K562 (cell line): Measurements from ENCODE around the gene EDARADD. TPM values are rescaled to one million over a fixed set of nuclear protein-coding genes. Genes with fewer than 3 reads are reported as not detected.

Experiments used
- ATAC-seq: fragments of 200-7000 bp; cut with Tn5 transposase; 3 replicates; pipeline ENCODE4 v1.9.1; 2020; ENCODE audit warnings: moderate library complexity
- BruUV-seq: library from RNA; stranded (reverse); fragments of 400-500 nt; replicated peaks from 2 replicates; lab custom pipeline; 2021; lab: Mats Ljungman, UMichigan
- CTCF ChIA-PET: fragments of 300-600 bp; formaldehyde crosslinking; extraction: SDS; loops from one replicate; lab custom pipeline; 2021; ENCODE audit warnings: low intra/inter-chr PET ratio; lab: Yijun Ruan, JAX
- POLR2A ChIA-PET: fragments of 300-600, 350-650 bp; sonication (Branson Sonifier 250); formaldehyde crosslinking; extraction: SDS; loops from one replicate; lab custom pipeline; 2021; ENCODE audit warnings: antibody characterized with exemption, inconsistent platforms; lab: Yijun Ruan, JAX
- DNase-seq, 4 experiments: peaks; one replicate each; pipeline versions ENCODE4 v3.0.0 to v3.0.0-alpha.2; 2011 to 2018; ENCODE audit warnings: low spot score in 3 of 4, mixed read lengths in 3 of 4; ENCODE audit errors: extremely low read depth in 1 of 4
- FAIRE-seq: peaks from 2 replicates; lab custom pipeline; 2011; peaks lifted over from hg19 to GRCh38; lab: Jason Lieb, UNC
- H2AFZ ChIP-seq: 2 replicates; pipeline ENCODE4 v1.6.0; 2011; ENCODE audit warnings: low read depth, low read length, control low read depth, inconsistent platforms
- H3K27ac ChIP-seq: fragments of 200-600 bp; 3 replicates; pipeline ENCODE4 v1.8.0; 2011; ENCODE audit warnings: low read depth, mild to moderate bottlenecking, control low read depth, inconsistent platforms, low read length, moderate library complexity, mixed read lengths; ENCODE audit errors: extremely low read depth
- H3K27me3 ChIP-seq, 2 experiments: fragments of 300-600 bp in 1 of 2; 2 replicates in 1 of 2; 3 replicates in 1 of 2; pipeline versions ENCODE4 v1.6.0 to v1.8.0; 2011; ENCODE audit warnings: inconsistent platforms in 2 of 2, low read length in 2 of 2, mild to moderate bottlenecking in 1 of 2, mixed read lengths in 1 of 2, moderate library complexity in 1 of 2; ENCODE audit not compliant: control insufficient read depth in 2 of 2, insufficient read depth in 2 of 2
- H3K36me3 ChIP-seq: fragments of 300-600 bp; 3 replicates; pipeline ENCODE4 v1.8.0; 2011; ENCODE audit warnings: mild to moderate bottlenecking, low read length, inconsistent platforms; ENCODE audit not compliant: control insufficient read depth, insufficient read depth
- H3K4me1 ChIP-seq, 2 experiments: fragments of 200-600 bp in 1 of 2; replicated peaks in 1 of 2; 2 replicates in 1 of 2; 3 replicates in 1 of 2; pipeline versions ENCODE4 v1.5.1 to v1.8.0; 2011; ENCODE audit warnings: inconsistent platforms in 2 of 2, low read length in 2 of 2, mild to moderate bottlenecking in 1 of 2, mixed read lengths in 1 of 2, moderate library complexity in 1 of 2; ENCODE audit not compliant: control insufficient read depth in 2 of 2, insufficient read depth in 2 of 2
- H3K4me2 ChIP-seq: 2 replicates; pipeline ENCODE4 v1.6.1; 2011; ENCODE audit warnings: low read length, control low read depth, inconsistent platforms, mixed read lengths; ENCODE audit not compliant: insufficient read depth
- H3K4me3 ChIP-seq: fragments of 200-600 bp; sonication (generic), shearing (Covaris generic); 2 replicates; pipeline ENCODE4 v1.5.1; 2016; ENCODE audit warnings: control low read depth, inconsistent platforms
- H3K79me2 ChIP-seq: fragments of 200-600 bp; 3 replicates; pipeline ENCODE4 v1.8.0; 2011; ENCODE audit warnings: low read length, inconsistent platforms; ENCODE audit not compliant: control insufficient read depth, insufficient read depth
- H3K9ac ChIP-seq, 2 experiments: 2 replicates each; pipeline versions ENCODE4 v1.6.0 to v1.6.1; 2011; ENCODE audit warnings: low read depth in 2 of 2, low read length in 2 of 2, control low read depth in 1 of 2, inconsistent platforms in 1 of 2, mild to moderate bottlenecking in 1 of 2, mixed read lengths in 1 of 2; ENCODE audit not compliant: insufficient read depth in 1 of 2
- H3K9me1 ChIP-seq: one replicate; pipeline ENCODE4 v1.6.0; 2011; ENCODE audit warnings: inconsistent platforms, mild to moderate bottlenecking, low read length, moderate library complexity; ENCODE audit not compliant: control insufficient read depth, insufficient read depth
- H3K9me3 ChIP-seq: replicated peaks from 2 replicates; pipeline ENCODE4 v1.5.1; 2011; ENCODE audit warnings: low read depth, low read length, inconsistent platforms; ENCODE audit not compliant: control insufficient read depth, insufficient read depth
- H4K20me1 ChIP-seq: replicated peaks from 2 replicates; pipeline ENCODE4 v1.6.1; 2011; ENCODE audit warnings: low read length, inconsistent platforms, mixed read lengths; ENCODE audit not compliant: control insufficient read depth, insufficient read depth
- CTCFL ChIP-seq: IDR thresholded peaks from 2 replicates; pipeline ENCODE4 v1.6.1; 2011; ENCODE audit warnings: borderline replicate concordance, low read depth, mild to moderate bottlenecking, moderate library complexity, low read length; ENCODE audit not compliant: insufficient read depth, poor library complexity, severe bottlenecking
- E2F6 ChIP-seq, 2 experiments: IDR thresholded peaks; 2 replicates each; pipeline ENCODE4 v1.6.1; 2011; ENCODE audit warnings: borderline replicate concordance in 1 of 2, control low read depth in 1 of 2, low read depth in 1 of 2, low read length in 1 of 2, mild to moderate bottlenecking in 1 of 2, mixed read lengths in 1 of 2, moderate library complexity in 1 of 2; ENCODE audit not compliant: insufficient read depth in 1 of 2, insufficient read length in 1 of 2, poor library complexity in 1 of 2, severe bottlenecking in 1 of 2; ENCODE audit errors: extremely low read depth in 1 of 2
- GABPB2 ChIP-seq: fragments of 250-450 bp; sonication (Bioruptor Pico); conservative IDR thresholded peaks from 2 replicates; pipeline ENCODE4 v1.5.1; 2021; ENCODE audit warnings: mild to moderate bottlenecking
- REST ChIP-seq, 2 experiments: fragments of 450-650 bp; formaldehyde crosslinking in 1 of 2; IDR thresholded peaks; 2 replicates each; pipeline versions ENCODE4 v1.4.0 to v1.6.1; 2014 to 2020; ENCODE audit warnings: mild to moderate bottlenecking in 2 of 2, borderline replicate concordance in 1 of 2, low read depth in 1 of 2
- TFAP4 ChIP-seq: sonication (generic); formaldehyde crosslinking; IDR thresholded peaks from 2 replicates; pipeline ENCODE4 v1.8.0; 2022; ENCODE audit warnings: missing genetic modification reagents, mild to moderate bottlenecking, moderate library complexity, borderline replicate concordance
- TSC22D4 ChIP-seq: fragments of 450-650 bp; IDR thresholded peaks from 2 replicates; pipeline ENCODE4 v1.6.1; 2016; ENCODE audit warnings: missing genetic modification characterization, missing biosample characterization, control low read depth
- ZNF124 ChIP-seq: sonication (generic); formaldehyde crosslinking; IDR thresholded peaks from 2 replicates; pipeline ENCODE4 v1.8.1; 2022; ENCODE audit warnings: missing genetic modification reagents
- WGBS: fragments of 100-300 bp; shearing (Covaris generic); methylation state at CpG from one replicate; pipeline ENCODE4 v1.1.6; 2016; ENCODE audit warnings: low coverage, mixed read lengths; ENCODE audit not compliant: insufficient coverage; ENCODE audit errors: missing lambda C conversion rate; 5-methylcytosine and 5-hydroxymethylcytosine counted together
- in situ Hi-C: fragments of 300-500 bp; cut with MboI; formaldehyde crosslinking; loops from 4 replicates; pipeline ENCODE4 v1.15.0; 2018; ENCODE audit warnings: inconsistent platforms, mixed read lengths
- intact Hi-C: fragments of 100-400 bp; cut with micrococcal nuclease; formaldehyde crosslinking; loops from 2 replicates; pipeline ENCODE4 v1.14.2; 2022
- polyA plus RNA-seq, 8 experiments: library from polyadenylated mRNA; depleted of rRNA in 4 of 8; stranded (reverse) in 5 of 8; unstranded in 3 of 8; fragments of >200 nt; fragmentation: Nextera tagmentation in 2 of 8; fragmentation: Illumina TruSeq in 1 of 8; extraction: Ambion mirVana in 2 of 8; extraction: Trizol in 1 of 8; gene quantifications; 2 replicates each; pipeline versions ENCODE4 v1.2.1 to v1.2.3, GENCODE V29; 2011 to 2014; ENCODE audit warnings: inconsistent platforms in 1 of 8, missing spikeins in 1 of 8
- total RNA-seq, 7 experiments: library from RNA; depleted of rRNA in 6 of 7; stranded (reverse); fragments of >200 nt in 6 of 7; fragmentation: Illumina TruSeq in 2 of 7; extraction: Trizol in 2 of 7; gene quantifications; 2 replicates each; pipeline versions ENCODE4 v1.2.1 to v1.2.3, GENCODE V29; 2011 to 2021; ENCODE audit warnings: low replicate concordance in 1 of 7

Gene EDARADD
- total and polyA plus RNA-seq, 9 of the 15 experiments (the other 6 are each of a cell fraction or from before 2014, with no cell fraction given) = 0.46 to 32.4 (median 20.6) TPM

GRCh38 chr1:236451796-236452373 lies 57.8 kb downstream of the EDARADD start:
- H4K20me1 ChIP-seq = no peaks in the 10 kb centered on the region; the same call in 1 of the 2 replicates
- peak; percentile 72 to 81 (median 75) for DNase-seq
- no peaks in the 10 kb centered on the region for H3K79me2 ChIP-seq
- intact Hi-C loops (no loop called here), in situ Hi-C loops (no loop called here)
- H3K9me3 ChIP-seq = no peaks in the 10 kb centered on the region
- H3K36me3 ChIP-seq = peaks cover 12% of the 10 kb centered on the region; the same call in 1 of the 3 replicates
- POLR2A ChIA-PET = interaction anchor here (0.5 to 2.1 kb wide), 7 partner anchors 8 to 304 kb away, joined by 3 to 13 read pairs (median 3); no protein-coding TSS in a partner anchor
- no peaks in the 10 kb centered on the region for H3K9me1 ChIP-seq
- 40% methylated on average over 6 of the region's 6 CpGs for WGBS
- no peak overlapping the region for H3K4me2 ChIP-seq
- H3K9ac ChIP-seq = no peak overlapping the region
- no peaks in the 10 kb centered on the region; a peak in 2 of 5 replicates for H3K4me1 ChIP-seq
- peak; percentile 98 for ATAC-seq
- peak; percentile 63 for FAIRE-seq
- H3K4me3 ChIP-seq = no peak overlapping the region
- peak overlapping the region; percentile 12; the same call in 1 of the 2 replicates for H2AFZ ChIP-seq
- CTCF ChIA-PET = no interaction called here
- no peak overlapping the region for H3K27ac ChIP-seq
- no TSS peak for BruUV-seq
- no peaks in the 10 kb centered on the region for H3K27me3 ChIP-seq
- TF ChIP-seq ZNF124 (CRISPR knock-in tag) (no peak), CTCFL (peak; percentile 52), GABPB2 (no peak), TFAP4 (CRISPR knock-in tag) (peak; percentile 74; the same call in 1 of the 2 replicates), E2F6 (IDR thresholded peaks at IDR 0.05; ENCODE audit: borderline replicate concordance in 1 of 2, extremely low read depth in 1 of 2, insufficient read depth in 1 of 2, insufficient read length in 1 of 2, low read depth in 1 of 2, low read length in 1 of 2, poor library complexity in 1 of 2, severe bottlenecking in 1 of 2) (no peak), TSC22D4 (no peak), REST (IDR thresholded peaks at IDR 0.05; ENCODE audit: borderline replicate concordance) (peak; percentile 53), REST (CRISPR knock-in tag; IDR thresholded peaks at IDR 0.05; ENCODE audit: low read depth) (no peak)
